C4-2B (cell line): ENCODE measurements around the gene MBNL1.

Experiments
- ZFX ChIP-seq: fragments of 450-650 bp; IDR thresholded peaks from 2 replicates; pipeline ENCODE4 v1.6.1; 2017
- TF ChIP-seq, protein P1 (sequence below): fragments of 450-650 bp; conservative IDR thresholded peaks from 2 replicates; pipeline ENCODE4 v1.5.1; 2017; ENCODE audit warnings: mild to moderate bottlenecking

DNA sequence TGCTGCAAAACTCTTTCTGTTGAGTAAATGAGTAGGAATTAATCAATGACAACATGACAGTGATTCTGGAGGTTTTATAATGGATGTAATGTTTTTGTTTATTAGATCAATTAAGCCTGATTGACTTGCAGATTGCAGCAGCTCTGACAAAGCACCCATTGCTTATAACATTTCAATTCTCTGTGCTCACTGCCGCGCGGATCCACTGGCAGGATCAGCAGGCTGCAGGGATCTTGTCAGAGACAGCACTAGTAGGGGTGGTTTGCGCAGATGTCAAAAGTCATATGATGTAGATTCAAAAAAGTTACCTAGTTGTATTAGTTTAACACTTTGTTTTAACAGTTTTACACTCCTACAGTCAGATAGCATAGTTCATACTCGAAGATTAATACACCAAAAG, 93.4 kb downstream of the MBNL1 start:
- TF ChIP-seq, protein P1, sequence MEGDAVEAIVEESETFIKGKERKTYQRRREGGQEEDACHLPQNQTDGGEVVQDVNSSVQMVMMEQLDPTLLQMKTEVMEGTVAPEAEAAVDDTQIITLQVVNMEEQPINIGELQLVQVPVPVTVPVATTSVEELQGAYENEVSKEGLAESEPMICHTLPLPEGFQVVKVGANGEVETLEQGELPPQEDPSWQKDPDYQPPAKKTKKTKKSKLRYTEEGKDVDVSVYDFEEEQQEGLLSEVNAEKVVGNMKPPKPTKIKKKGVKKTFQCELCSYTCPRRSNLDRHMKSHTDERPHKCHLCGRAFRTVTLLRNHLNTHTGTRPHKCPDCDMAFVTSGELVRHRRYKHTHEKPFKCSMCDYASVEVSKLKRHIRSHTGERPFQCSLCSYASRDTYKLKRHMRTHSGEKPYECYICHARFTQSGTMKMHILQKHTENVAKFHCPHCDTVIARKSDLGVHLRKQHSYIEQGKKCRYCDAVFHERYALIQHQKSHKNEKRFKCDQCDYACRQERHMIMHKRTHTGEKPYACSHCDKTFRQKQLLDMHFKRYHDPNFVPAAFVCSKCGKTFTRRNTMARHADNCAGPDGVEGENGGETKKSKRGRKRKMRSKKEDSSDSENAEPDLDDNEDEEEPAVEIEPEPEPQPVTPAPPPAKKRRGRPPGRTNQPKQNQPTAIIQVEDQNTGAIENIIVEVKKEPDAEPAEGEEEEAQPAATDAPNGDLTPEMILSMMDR: no peak
- TF ChIP-seq ZFX: no peak
